Measurements from ENCODE around the gene GHDC. TPM values are rescaled to one million over a fixed set of nuclear protein-coding genes. Genes with fewer than 3 reads are reported as not detected.

The GHDC gene
- total and polyA plus RNA-seq, 2 of the 13 experiments (the other 11 are each of a cell fraction or from before 2014, with no cell fraction given): 15.4 to 22.5 TPM

DNA sequence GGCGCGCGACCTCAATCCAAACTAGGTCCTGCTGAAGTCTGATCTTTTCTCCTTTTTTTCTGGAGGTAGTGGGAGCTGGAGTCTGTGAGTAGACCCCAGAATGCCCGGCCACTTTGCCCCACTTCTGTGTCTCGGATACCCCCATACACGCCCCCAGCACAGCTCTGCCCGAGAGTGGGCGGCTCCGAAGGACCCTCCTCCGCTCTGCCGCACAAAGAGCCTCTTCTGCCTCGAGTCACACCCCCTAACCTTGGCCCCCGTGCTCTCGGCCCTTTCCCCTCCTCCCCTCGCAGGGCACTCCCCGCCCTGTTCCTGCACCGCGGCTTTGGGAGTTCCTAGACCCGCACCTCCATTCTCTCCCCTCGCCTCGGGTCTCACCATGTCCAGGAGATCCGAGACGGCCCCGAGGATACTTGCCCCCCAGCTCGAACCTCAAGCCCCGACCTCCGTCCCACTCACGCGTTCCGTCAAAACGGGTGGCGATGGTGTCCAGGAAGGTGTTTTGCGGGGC lies 13.8 kb downstream of the GHDC start (continued):
- TF ChIP-seq, protein P1, sequence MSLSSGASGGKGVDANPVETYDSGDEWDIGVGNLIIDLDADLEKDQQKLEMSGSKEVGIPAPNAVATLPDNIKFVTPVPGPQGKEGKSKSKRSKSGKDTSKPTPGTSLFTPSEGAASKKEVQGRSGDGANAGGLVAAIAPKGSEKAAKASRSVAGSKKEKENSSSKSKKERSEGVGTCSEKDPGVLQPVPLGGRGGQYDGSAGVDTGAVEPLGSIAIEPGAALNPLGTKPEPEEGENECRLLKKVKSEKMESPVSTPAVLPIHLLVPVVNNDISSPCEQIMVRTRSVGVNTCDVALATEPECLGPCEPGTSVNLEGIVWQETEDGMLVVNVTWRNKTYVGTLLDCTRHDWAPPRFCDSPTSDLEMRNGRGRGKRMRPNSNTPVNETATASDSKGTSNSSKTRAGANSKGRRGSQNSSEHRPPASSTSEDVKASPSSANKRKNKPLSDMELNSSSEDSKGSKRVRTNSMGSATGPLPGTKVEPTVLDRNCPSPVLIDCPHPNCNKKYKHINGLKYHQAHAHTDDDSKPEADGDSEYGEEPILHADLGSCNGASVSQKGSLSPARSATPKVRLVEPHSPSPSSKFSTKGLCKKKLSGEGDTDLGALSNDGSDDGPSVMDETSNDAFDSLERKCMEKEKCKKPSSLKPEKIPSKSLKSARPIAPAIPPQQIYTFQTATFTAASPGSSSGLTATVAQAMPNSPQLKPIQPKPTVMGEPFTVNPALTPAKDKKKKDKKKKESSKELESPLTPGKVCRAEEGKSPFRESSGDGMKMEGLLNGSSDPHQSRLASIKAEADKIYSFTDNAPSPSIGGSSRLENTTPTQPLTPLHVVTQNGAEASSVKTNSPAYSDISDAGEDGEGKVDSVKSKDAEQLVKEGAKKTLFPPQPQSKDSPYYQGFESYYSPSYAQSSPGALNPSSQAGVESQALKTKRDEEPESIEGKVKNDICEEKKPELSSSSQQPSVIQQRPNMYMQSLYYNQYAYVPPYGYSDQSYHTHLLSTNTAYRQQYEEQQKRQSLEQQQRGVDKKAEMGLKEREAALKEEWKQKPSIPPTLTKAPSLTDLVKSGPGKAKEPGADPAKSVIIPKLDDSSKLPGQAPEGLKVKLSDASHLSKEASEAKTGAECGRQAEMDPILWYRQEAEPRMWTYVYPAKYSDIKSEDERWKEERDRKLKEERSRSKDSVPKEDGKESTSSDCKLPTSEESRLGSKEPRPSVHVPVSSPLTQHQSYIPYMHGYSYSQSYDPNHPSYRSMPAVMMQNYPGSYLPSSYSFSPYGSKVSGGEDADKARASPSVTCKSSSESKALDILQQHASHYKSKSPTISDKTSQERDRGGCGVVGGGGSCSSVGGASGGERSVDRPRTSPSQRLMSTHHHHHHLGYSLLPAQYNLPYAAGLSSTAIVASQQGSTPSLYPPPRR (CRISPR knock-in tag; IDR thresholded peaks at IDR 0.05; ENCODE audit: borderline replicate concordance): no peak
- TF ChIP-seq ZNF251 (CRISPR knock-in tag; IDR thresholded peaks at IDR 0.05) (no peak), DNMT3B (CRISPR knock-in tag; conservative IDR thresholded peaks at IDR 0.05) (no peak), TOE1 (CRISPR knock-in tag; IDR thresholded peaks at IDR 0.05) (no peak), ZNF101 (CRISPR knock-in tag; IDR thresholded peaks at IDR 0.05; ENCODE audit: borderline replicate concordance, low read depth) (no peak), HNRNPLL (IDR thresholded peaks at IDR 0.05; ENCODE audit: low read depth, low read length, poor library complexity, severe bottlenecking) (no peak), ZNF777 (CRISPR knock-in tag; IDR thresholded peaks at IDR 0.05) (peak; percentile 44), TBX2 (CRISPR knock-in tag; IDR thresholded peaks at IDR 0.05; ENCODE audit: borderline replicate concordance) (0 out of 2 replicates have a peak, but pooled peaks have one; percentile 12), MEIS1 (CRISPR knock-in tag; IDR thresholded peaks at IDR 0.05; ENCODE audit: borderline replicate concordance) (0 out of 2 replicates have a peak, but pooled peaks have one; percentile 6), ZC3H4 (CRISPR knock-in tag; IDR thresholded peaks at IDR 0.05; ENCODE audit: borderline replicate concordance) (no peak), KLF9 (CRISPR knock-in tag; IDR thresholded peaks at IDR 0.05; ENCODE audit: low read depth) (no peak), ZSCAN31 (CRISPR knock-in tag; IDR thresholded peaks at IDR 0.05; ENCODE audit: low read depth) (0 out of 2 replicates have a peak, but pooled peaks have one; percentile 44), ZNF143 (CRISPR knock-in tag; IDR thresholded peaks at IDR 0.05) (peak; percentile 4; the same call in 1 of the 2 replicates), IRX3 (CRISPR knock-in tag; IDR thresholded peaks at IDR 0.05; ENCODE audit: borderline replicate concordance, low read depth) (no peak), IRF1 (CRISPR knock-in tag; IDR thresholded peaks at IDR 0.05; ENCODE audit: low read depth) (0 out of 2 replicates have a peak, but pooled peaks have one; percentile 6), ZSCAN12 (CRISPR knock-in tag; IDR thresholded peaks at IDR 0.05) (no peak), ZNF788 (CRISPR knock-in tag; IDR thresholded peaks at IDR 0.05; ENCODE audit: borderline replicate concordance) (peak; percentile 4; the same call in 1 of the 2 replicates), BRCA1 (CRISPR knock-in tag; IDR thresholded peaks at IDR 0.05) (peak; percentile 14; the same call in 1 of the 2 replicates)
- TF ChIP-seq, protein P2, sequence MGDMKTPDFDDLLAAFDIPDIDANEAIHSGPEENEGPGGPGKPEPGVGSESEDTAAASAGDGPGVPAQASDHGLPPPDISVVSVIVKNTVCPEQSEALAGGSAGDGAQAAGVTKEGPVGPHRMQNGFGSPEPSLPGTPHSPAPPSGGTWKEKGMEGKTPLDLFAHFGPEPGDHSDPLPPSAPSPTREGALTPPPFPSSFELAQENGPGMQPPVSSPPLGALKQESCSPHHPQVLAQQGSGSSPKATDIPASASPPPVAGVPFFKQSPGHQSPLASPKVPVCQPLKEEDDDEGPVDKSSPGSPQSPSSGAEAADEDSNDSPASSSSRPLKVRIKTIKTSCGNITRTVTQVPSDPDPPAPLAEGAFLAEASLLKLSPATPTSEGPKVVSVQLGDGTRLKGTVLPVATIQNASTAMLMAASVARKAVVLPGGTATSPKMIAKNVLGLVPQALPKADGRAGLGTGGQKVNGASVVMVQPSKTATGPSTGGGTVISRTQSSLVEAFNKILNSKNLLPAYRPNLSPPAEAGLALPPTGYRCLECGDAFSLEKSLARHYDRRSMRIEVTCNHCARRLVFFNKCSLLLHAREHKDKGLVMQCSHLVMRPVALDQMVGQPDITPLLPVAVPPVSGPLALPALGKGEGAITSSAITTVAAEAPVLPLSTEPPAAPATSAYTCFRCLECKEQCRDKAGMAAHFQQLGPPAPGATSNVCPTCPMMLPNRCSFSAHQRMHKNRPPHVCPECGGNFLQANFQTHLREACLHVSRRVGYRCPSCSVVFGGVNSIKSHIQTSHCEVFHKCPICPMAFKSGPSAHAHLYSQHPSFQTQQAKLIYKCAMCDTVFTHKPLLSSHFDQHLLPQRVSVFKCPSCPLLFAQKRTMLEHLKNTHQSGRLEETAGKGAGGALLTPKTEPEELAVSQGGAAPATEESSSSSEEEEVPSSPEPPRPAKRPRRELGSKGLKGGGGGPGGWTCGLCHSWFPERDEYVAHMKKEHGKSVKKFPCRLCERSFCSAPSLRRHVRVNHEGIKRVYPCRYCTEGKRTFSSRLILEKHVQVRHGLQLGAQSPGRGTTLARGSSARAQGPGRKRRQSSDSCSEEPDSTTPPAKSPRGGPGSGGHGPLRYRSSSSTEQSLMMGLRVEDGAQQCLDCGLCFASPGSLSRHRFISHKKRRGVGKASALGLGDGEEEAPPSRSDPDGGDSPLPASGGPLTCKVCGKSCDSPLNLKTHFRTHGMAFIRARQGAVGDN (CRISPR knock-in tag; IDR thresholded peaks at IDR 0.05): peak; percentile 6; the same call in 1 of the 2 replicates
- TF ChIP-seq, protein P3, sequence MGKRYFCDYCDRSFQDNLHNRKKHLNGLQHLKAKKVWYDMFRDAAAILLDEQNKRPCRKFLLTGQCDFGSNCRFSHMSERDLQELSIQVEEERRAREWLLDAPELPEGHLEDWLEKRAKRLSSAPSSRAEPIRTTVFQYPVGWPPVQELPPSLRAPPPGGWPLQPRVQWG (CRISPR knock-in tag; IDR thresholded peaks at IDR 0.05; ENCODE audit: borderline replicate concordance, low read depth): peak; percentile 30; the same call in 1 of the 2 replicates
